Glomerular endothelial cell (primary cell): ENCODE measurements around the gene IFI27L2. TPM values are rescaled to one million over a fixed set of nuclear protein-coding genes. Genes with fewer than 3 reads are reported as not detected.

Experiments
- DNase-seq: peaks from one replicate; pipeline ENCODE4 v3.0.0-alpha.2; 2011; ENCODE audit warnings: low read depth, low spot score; ENCODE audit errors: extremely low read depth
- total RNA-seq: library from RNA; depleted of rRNA; stranded (reverse); fragments of >200 nt; gene quantifications from 2 replicates; pipeline ENCODE4 v1.2.3, GENCODE V29; 2015

IFI27L2 gene
- total RNA-seq, 1 donor from 2014 or later = 27.8 TPM

GRCh38 chr14:94103554-94104150 lies 25.8 kb downstream of the IFI27L2 start:
- no peak for DNase-seq

GRCh38 chr14:94102768-94103482 lies 26.5 kb downstream of the IFI27L2 start:
- no peak for DNase-seq

- no peak for DNase-seq
Observed at GRCh38 chr14:94101748-94102147, 27.7 kb downstream of the IFI27L2 start.

GRCh38 chr14:94100847-94101246 lies 28.6 kb downstream of the IFI27L2 start:
- no peak for DNase-seq

- no peak for DNase-seq
Observed at GRCh38 chr14:94099006-94099405, 30.4 kb downstream of the IFI27L2 start.

- no peak for DNase-seq
Observed at GRCh38 chr14:94098326-94098992, 30.9 kb downstream of the IFI27L2 start.

GRCh38 chr14:94097091-94097490 lies 32.3 kb downstream of the IFI27L2 start:
- no peak for DNase-seq

- DNase-seq = no peak
Observed at GRCh38 chr14:94093418-94093817, 36.0 kb downstream of the IFI27L2 start.

GRCh38 chr14:94089479-94089878 lies 39.9 kb downstream of the IFI27L2 start:
- no peak for DNase-seq

- no peak for DNase-seq
Observed at GRCh38 chr14:94088516-94088915, 40.9 kb downstream of the IFI27L2 start.

- no peak for DNase-seq
Observed at GRCh38 chr14:94087891-94088290, 41.5 kb downstream of the IFI27L2 start.

- no peak for DNase-seq
Observed at GRCh38 chr14:94081386-94081820, 48.0 kb downstream of the IFI27L2 start.

- peak; percentile 42 for DNase-seq
Observed at GRCh38 chr14:94080621-94081385, 48.6 kb downstream of the IFI27L2 start, which contains the start of the genes DDX24 and IFI27L1. DDX24 (minus strand) TSS chr14:94081202; CDS start chr14:94079742, 1,460 bp downstream. IFI27L1 (plus strand) TSS chr14:94081310; CDS start chr14:94096938, 15,628 bp downstream.

GRCh38 chr14:94079891-94080620 lies 49.3 kb downstream of the IFI27L2 start:
- DNase-seq = no peak

- DNase-seq = no peak
Observed at GRCh38 chr14:94077823-94078222, 51.6 kb downstream of the IFI27L2 start.

Other genes with a start within 250 kb of the IFI27L2 start
- gene FAM181A, start 202.3 kb downstream of the IFI27L2 start, total RNA-seq = not detected in 2 replicates
- gene ASB2, start 153.0 kb downstream of the IFI27L2 start, total RNA-seq = 0.35 and 0.58 TPM in 2 replicates
- gene CCDC197, start 132.3 kb downstream of the IFI27L2 start, total RNA-seq = not detected in 2 replicates
- gene OTUB2, start 103.3 kb downstream of the IFI27L2 start, total RNA-seq = 5.7 and 8.2 TPM in 2 replicates
- 97.5 and 104 TPM in 2 replicates for gene DDX24, start 48.4 kb downstream of the IFI27L2 start, total RNA-seq
- gene IFI27L1, start 48.3 kb downstream of the IFI27L2 start, total RNA-seq = 11.8 and 18.0 TPM in 2 replicates
- 142 and 820 TPM in 2 replicates for gene IFI27, start 18.9 kb downstream of the IFI27L2 start, total RNA-seq
- 0.06 and 0.58 TPM in 2 replicates for gene PPP4R4, start 44.7 kb upstream of the IFI27L2 start, total RNA-seq
- gene SERPINA10, start 163.7 kb upstream of the IFI27L2 start, total RNA-seq = not detected in 2 replicates
- not detected in 2 replicates for gene SERPINA6, start 193.7 kb upstream of the IFI27L2 start, total RNA-seq
- not detected in 2 replicates for gene SERPINA2, start 237.1 kb upstream of the IFI27L2 start, total RNA-seq